HG02759 (cell line): ENCODE results near the gene CMC1.
A peak's percentile ranks its signal among the peaks of the same experiment; 100 is the strongest.

Experiments
- ATAC-seq: cut with Tn5 transposase; IDR thresholded peaks from one replicate; pipeline ENCODE4 v1.9.1; 2021; ENCODE audit warnings: mild to moderate bottlenecking, moderate library complexity; ENCODE audit not compliant: unreplicated experiment

Gene CMC1

DNA sequence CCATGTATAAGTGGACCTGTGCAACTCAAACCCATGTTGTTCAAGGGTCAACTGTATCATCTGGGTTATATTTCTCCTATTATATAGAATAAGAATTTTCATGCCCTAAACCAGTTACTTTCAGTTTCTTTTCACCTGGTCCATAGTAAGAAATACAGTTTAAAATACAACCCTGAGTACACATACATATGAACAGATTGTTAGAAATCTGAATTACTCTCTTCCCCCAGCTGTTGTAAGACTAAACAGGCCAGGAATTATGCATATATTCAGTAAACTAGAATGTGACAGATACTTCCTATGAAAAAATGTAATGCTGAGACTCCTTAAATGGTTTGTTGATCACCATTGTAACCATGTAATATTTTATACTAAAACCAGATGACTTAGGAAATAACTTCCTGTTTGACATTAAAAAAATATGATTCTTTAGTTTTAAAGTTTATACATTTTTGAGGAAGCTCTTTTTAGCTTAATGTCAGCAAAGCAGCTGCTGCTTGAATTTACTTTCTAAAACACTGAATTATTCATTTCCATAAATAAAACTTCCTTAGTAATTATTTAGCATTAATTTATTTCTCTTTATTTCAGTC is 54.6 kb downstream of the CMC1 start:
- ATAC-seq = no peak

DNA sequence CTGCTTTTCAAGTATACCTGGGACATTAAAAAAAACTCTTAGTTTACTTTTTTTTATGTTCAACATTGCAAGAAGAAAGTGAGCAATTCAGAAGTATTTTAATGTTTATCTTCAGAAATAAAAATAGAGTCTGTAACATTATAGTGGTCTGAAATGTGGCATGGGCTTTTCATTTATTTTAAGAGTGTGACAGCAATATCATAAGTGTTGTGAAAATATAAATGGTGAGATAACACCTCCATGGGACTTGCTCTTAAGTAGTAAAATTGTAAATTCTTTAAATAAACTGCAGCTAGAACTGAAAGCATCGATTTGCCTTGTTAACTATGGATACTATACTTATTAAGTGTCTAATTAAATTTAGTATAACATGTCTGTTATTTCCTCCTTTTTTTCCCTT is 58.3 kb downstream of the CMC1 start:
- no peak for ATAC-seq

DNA sequence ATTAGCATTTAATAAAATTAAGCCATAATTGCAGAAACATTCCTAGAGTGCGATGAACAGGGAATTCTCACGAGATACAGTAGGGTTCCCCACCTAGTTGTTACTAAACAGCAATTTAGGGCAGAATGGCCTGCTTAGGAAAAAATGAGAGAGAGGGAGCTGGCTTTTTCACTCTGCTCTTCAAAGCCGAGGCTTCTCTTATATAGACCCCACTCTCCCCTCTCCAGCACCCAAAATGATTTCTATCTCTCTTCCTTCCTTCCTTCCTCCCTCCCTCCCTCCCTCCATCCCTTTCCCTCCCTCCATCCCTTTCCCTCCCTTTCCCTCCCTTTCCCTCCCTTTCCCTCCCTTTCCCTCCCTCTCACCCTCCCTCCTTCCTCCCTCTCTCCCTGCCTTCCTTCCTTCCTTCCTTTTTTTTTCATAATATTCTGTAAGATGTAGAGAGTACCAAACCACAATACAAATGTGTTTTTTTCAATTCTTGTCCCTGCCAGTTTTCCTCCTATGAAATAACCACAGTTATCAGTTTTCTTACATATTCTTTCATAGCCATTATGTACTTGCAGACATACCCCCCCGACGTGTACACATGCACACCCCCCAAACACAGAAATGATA is 59.0 kb downstream of the CMC1 start:
- ATAC-seq = no peak

DNA sequence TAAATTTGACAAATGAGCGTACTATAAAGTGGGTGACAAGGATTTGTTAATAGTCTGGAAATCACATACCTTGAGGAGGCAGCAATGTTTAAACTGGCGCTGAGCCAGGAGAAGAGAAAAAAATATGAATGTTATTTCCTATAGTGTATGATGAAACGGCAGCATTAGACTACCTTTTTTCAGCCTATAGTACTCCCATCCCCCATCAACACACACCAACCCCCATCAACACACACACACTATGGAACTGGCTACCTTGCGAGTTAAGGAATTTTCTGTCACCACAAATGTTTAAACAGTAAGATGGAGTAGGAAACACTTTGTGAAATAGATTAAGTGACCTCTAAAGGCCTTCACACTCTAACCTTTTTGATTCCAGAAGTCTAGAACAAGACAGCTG is 60.3 kb downstream of the CMC1 start:
- no peak for ATAC-seq

DNA sequence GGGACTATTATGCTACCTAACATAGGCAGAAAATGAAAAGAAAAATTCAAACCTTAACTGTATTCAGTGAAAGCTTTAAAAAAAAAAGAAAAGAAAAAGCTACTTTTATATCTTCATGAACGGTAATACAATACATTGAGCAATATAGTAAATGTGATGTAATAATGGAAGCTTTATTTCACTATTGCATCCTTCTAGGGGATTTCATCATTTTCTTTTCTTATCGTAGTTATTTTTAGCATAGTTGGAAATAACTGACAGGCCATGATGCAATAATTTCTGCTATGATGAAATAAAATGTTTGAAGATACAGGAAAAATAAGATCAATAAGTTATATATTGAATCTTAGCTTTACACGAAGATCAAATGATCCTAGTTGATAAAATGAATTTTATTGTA is 66.8 kb downstream of the CMC1 start:
- no peak for ATAC-seq

DNA sequence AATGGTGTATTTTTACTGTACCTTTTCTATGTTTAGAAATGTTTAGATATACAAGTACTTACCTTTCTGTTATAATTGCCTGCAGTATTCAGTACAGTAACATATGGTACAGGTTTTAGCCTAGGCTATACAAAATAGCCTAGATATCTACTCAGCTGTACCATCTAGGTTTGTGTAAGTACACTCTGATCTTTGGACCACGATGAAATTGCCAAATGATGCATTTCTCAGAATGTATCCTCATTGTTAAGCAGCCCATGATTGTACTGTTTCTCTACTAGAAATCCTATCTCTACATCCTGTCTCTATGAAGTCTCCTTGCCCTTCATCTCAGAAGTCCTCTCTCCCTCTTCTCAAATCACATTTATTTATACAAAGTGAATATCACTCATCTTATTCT is 74.3 kb downstream of the CMC1 start:
- no peak for ATAC-seq

DNA sequence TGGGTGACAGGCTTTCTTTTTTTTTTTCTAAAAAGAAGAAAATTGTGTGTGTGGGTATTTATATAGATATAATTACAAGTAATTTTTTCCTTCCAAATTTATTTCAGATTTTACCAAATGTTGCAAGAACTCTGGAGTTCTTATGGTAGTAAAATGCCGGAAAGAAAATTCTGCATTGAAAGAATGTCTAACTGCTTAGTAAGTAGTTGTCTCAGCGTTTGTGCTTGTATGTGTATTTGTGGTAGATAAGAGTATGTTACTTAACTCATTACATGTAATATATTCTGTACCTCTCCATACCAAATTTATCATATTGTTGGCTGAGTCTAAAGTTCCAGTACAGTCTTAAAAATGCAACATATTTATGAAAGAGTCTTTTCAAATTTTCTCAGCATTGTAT is 74.8 kb downstream of the CMC1 start:
- no peak for ATAC-seq

DNA sequence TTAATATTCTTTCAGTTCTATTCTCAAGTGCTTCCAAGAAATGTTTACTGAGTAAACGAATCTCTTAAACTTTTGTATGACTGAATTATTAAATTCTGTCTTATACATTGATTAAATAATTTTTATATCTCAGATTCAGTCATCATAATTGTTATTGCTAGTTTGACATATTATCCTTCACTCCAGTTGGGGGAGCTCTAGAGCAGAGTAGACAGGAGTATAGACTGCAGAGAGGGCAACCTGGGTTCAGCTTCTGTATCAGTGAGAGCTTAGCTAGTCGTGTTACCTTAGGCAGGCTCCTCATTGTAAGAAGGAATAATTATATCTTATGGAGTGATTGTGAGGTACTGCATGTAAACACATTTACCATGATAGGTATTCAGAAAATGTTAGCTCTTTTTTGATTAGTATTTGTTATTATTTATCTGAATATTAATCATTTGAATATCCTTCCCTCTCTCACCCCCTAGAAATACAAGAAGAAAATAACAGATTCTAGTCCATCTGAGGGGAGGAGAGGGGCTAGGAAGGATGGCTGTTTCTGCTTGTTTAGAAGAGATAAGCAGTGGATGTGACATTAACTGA is 76.1 kb downstream of the CMC1 start:
- ATAC-seq = peak; percentile 91

DNA sequence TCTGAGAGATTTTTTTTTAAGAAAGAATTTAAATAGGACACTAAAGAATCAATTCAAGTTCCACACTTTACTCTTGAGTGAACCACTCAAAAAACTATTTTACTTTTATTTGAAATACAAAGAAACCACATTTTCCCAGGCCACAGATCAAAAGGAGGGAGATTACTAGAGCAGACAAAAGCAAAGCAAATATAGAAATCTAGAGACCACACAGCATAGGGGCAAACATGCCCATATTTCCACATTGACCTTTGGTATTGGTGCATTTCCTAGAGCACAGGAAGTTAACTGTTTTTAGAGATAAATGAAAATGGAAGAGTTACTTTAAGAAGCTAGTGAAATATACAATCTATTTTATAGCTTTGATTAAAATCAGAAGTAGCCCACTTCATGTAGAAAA is 79.6 kb downstream of the CMC1 start:
- no peak for ATAC-seq

DNA sequence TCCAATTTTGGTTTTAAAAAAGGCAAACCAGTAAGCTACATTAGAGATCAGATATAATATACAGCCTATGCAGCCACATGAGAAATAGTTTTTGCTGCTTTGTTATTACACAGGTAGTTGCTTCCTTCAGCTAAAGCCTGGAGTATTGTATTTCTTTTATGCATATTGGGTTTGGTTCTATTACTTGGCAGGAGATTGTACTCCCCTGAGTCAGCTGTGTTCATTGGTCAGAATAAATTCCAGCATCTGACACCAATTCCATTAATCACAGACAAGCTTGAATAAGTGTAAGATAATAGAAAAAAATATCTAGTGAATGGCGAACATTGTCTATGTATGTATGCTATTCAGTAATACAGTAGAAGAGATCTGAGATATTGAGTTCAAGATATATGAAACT is 81.0 kb downstream of the CMC1 start:
- no peak for ATAC-seq

DNA sequence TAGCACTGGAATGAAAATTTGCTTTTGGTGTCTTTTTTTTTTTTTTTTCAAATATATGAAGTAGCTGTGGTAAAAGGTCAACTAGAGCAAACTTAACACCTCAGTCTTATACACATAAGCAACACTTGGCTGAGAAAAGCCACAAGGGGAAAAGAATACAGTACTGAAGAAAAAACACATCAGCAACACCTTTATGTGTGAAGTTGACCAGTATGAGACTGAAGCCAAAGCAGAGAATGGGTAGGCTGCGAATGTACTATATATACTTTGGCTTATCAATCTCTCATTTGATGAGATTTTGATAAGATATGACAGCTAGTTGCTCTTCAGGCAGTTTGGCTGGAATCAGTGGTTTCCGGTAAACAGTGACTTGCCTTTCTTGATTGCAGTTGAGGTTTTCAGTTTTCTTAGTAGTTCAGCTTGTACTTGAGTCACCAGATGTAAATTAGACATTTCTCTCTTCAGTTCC is 85.1 kb downstream of the CMC1 start:
- peak; percentile 69 for ATAC-seq

DNA sequence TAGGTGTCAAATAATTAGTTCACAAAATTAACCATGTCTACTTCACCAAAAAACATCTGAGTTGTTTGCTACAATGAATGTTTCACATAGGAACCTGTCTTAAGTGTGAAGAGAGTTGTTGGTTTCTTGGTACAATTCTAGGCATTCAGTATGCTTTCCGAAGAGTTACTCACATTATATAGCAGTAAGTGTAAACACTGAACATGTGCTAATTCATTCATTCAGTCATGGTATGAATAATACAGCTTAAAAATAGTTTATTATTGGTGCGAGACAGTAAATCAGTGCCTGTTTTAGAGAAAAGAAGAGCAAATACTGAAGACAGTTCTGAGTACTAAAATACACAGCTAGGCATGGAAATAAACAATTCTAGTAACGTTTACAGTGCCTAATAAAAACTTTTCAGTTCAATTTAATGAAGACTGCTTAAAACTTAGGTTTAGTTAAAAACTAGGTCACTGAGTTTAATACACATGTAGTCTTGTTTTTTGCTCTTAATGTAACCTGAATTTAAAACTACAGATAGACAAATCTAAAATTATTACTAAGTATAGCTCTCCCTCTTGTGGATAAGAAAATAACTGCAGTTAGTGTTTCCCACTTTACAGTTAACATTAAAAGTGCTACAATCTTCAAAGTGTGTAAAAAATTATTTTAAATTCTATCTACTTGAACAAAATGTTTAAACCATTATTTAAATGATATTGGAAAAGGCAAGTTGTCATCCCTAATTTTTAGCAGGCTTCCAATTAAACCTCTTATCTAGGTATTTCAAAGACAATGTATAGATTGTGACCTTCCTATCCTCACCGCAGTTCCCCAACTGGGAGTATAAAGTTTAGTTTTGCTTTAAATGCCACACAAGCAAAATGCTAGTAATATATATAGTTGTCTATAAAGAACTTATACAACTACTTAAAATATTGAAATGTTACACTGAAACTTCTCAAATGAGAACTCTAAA is 87.1 kb downstream of the CMC1 start:
- peak; percentile 46 for ATAC-seq

DNA sequence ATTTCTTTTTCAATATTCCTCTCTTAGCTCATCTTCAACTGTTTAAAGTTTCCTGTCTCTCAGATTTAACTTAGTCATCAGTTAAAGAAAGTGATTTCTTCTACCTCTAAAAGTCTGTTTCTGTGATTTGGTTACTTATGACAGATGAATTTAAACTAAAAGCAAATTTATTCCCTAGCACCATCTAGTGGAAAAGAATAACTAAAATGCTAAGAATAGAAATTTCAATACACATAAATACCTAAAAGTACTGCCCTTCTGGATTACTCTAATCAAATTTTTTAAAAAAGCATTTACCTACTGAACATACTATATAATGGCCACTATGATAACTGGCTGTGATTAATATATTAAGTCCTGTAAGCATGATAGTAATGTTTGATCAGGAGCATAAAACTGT is 93.1 kb downstream of the CMC1 start:
- no peak for ATAC-seq

DNA sequence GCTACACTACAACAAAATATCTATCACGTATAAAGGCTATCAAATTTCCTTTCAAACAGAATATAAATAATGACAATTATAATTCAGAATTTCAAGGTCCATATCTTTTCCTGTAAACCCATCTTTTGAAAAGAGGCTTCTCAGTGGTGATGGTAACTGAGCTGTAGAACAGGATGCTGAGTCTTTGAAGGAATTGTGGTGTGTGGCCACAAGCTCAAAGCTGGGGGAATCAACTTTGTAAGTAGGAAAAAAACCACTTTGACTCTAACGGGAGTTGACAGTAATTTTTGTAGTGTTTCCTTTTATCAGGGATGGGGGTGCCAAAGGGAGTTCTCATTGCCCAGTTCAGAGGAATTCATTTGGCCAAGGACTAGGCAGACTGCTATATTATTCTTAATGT is 93.8 kb downstream of the CMC1 start:
- no peak for ATAC-seq

DNA sequence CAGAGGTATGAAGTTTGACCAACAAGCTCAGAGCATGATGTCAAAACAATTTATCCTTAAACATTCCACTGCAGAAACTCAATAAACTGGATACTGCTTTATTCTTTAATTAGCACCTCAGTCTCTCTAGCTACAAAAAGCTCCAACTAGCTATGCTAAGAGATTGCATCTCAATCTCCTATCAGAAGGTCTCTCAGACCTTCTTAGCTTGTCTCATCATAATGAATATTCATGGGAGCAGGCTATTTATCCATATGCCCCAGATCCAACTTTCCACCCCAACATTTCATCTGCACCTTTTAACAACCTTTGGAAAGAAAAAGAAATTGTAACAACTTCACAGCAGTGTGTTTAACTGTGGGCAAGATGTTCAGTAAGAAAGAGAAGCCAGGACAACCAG is 95.8 kb downstream of the CMC1 start:
- no peak for ATAC-seq

DNA sequence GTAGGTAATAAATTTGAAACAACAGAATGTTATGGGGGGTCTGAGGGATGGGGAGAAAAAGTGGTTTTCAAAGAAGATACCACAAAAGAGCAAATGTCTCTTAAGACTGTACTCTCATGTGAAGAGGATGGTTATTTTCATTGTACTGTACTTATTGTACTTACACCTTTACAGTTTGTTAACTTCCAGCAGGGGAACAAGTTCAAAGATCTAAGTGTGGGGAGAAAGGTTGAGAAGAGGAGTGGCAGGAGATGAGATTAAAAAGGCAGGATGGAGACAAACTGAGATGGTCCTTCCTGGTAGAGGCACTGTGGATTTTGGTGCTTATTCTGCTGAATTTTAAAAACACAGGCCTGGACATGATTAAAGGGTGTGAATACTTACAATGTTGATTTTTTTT is 101.7 kb downstream of the CMC1 start:
- no peak for ATAC-seq

DNA sequence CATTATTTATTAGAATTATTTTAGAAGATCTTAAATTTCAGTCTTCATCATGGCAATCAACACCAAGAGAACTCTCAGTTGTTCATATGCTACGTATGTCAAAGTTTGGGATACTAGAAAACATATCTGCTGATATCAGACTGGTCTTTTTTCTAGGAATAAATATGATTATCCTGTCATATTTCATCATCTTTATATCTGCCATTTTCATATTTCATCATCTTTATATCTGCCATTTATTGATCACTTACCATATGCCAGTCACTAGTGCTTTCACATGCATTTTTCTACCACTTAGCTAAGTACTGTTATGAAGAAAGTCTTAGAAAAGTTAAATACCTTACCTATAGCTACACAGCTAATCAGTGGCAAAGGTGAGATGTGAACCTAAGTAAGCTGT is 104.3 kb downstream of the CMC1 start:
- no peak for ATAC-seq

DNA sequence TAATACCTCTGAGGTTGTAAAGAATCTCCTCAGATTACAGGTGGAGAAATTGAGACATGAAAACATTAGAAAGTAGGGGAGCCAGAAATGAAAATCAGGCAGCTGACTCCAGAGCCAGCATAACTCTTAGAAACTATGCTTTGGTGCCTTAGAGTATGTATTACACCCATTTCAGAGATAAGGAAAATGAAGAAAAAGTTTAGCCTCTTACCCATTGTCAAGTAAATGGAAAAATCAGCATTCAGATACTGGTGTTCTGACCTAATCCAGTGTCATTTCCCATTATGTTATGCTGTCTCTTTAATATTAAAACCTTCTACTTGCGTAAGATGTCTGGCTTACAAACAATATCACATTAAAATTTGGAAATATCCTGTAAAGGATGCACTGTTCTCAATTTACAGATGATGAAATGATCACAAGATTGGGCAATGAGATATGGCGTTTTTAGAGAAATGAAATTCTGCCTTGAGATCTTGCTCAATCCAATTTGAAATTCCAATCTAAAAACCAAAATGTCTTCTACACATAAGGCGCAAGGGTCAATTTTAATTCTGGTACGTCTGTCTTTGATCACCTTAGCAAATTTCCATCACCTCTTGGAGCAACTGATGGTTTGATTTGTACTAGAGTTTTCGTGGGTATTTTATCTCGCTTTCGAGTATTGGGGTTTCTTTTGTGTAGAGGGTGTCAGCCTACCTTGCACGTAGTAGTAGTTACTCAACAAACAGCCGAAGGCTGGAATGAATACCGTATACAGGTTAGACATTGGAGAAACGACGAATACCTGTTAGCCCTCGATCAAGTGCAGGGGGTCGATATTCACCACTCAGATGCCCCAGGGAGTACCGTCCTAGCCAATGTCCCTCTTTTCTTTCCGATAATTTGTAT is 106.2 kb downstream of the CMC1 start:
- no peak for ATAC-seq

DNA sequence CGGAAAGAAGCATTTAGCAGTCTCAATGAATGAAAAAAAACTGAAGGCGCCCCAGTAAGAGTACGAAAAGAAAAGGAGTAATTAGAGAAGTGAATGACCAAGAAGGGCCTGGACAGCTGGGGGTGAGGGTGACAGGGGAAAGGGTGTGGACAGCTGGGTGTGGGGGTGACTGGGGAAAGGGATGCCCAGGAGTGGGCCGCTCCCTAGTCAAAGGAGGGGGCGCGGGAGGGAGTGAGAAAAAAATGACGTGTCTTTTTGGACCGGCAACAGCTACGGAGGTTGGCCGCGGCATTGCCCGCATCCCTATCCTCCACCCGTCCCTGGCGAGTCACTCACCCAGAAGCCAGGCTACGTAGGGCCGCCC is 106.8 kb downstream of the CMC1 start:
- no peak for ATAC-seq

DNA sequence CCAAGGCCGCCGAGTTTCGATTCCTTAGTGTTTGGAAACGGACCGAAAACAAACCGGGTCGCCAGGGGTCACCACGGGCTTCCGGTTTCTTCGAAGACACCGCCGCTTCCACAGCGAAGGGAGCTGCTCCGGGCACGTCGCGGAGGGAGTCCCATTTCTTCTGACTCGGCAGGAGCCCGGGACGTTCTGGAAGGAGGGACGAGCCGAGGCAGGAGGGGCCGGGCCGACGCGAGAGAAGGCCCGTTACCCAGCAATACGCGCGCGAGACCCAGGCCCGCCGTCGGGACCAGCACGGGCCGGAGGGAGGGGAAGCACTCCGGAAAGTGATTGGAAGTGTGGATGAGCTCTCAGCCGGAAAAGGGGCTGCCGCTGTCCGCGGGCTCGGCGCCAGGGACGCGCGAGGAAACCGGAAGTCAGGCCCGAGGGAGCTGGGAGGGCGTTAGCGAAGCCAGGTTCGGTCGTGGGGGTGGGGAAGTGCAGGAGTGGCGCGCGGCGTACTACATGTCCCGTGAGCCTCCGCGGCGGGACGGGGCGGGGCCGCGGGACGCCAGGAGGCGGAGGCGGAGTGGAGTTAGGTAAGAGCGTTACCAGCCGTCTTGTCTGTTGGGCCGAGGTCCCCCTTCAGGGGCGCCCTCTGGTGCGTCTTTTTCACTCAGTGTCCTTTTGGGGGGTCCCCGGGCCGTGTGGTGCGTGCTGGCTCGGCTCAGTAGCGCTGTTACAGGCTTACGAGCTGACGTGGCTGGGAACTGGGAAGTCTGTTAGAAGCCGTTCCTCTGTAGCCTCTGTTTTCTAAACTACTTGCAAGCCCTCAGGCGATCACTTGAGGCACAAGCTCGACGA is 107.4 kb downstream of the CMC1 start, which contains the start of the genes AZI2 and ZCWPW2:
Gene AZI2 (minus strand): TSS at position 196 of the 840 bp plus-strand sequence. CDS start 8,207 bp downstream, outside the sequence.
Gene ZCWPW2 (plus strand): TSS at position 93 of the 840 bp plus-strand sequence. CDS start 64,348 bp downstream, outside the sequence.
- ATAC-seq = peak; percentile 93
